Hepatocyte (in vitro differentiated cells): ENCODE data around the gene LRRC23. TPM values are rescaled to one million over a fixed set of nuclear protein-coding genes. Genes with fewer than 3 reads are reported as not detected.

Experiments
- DNase-seq: peaks from one replicate; pipeline ENCODE4 v3.0.0-alpha.2; 2016; ENCODE audit warnings: low spot score
- H2AFZ ChIP-seq: fragments of 200-600 bp; sonication (generic); 2 replicates; pipeline ENCODE4 v1.6.0; 2016; ENCODE audit warnings: antibody characterized with exemption, mild to moderate bottlenecking
- H3K27ac ChIP-seq: fragments of 200-600 bp; sonication (generic); 2 replicates; pipeline ENCODE4 v1.5.1; 2016; ENCODE audit warnings: mild to moderate bottlenecking
- H3K27me3 ChIP-seq: fragments of 200-600 bp; sonication (generic); 2 replicates; pipeline ENCODE4 v1.6.1; 2016
- H3K36me3 ChIP-seq: fragments of 200-600 bp; sonication (generic); replicated peaks from 2 replicates; pipeline ENCODE4 v1.5.1; 2016; ENCODE audit warnings: low read depth; ENCODE audit not compliant: insufficient read depth
- H3K4me1 ChIP-seq: fragments of 200-600 bp; sonication (generic); 2 replicates; pipeline ENCODE4 v1.5.1; 2016; ENCODE audit warnings: mild to moderate bottlenecking, moderate library complexity; ENCODE audit not compliant: insufficient read depth
- H3K4me2 ChIP-seq: fragments of 200-600 bp; sonication (generic); 2 replicates; pipeline ENCODE4 v1.6.0; 2016
- H3K4me3 ChIP-seq: fragments of 200-600 bp; sonication (generic); 2 replicates; pipeline ENCODE4 v1.5.1; 2016; ENCODE audit warnings: mild to moderate bottlenecking
- H3K79me2 ChIP-seq: fragments of 200-600 bp; sonication (generic); 2 replicates; pipeline ENCODE4 v1.6.0; 2017; ENCODE audit warnings: mild to moderate bottlenecking
- H3K9me2 ChIP-seq: fragments of 200-600 bp; sonication (generic); replicated peaks from 2 replicates; pipeline ENCODE4 v1.6.0; 2017; ENCODE audit warnings: mild to moderate bottlenecking; ENCODE audit not compliant: insufficient read depth
- H3K9me3 ChIP-seq: fragments of 200-600 bp; sonication (generic); 2 replicates; pipeline ENCODE4 v1.5.1; 2016; ENCODE audit warnings: low read depth, mild to moderate bottlenecking
- H4K20me1 ChIP-seq: fragments of 200-600 bp; sonication (generic); 2 replicates; pipeline ENCODE4 v1.6.0; 2016; ENCODE audit warnings: mild to moderate bottlenecking; ENCODE audit not compliant: insufficient read depth, poor library complexity, severe bottlenecking
- CTCF ChIP-seq: fragments of 200-600 bp; sonication (generic); IDR thresholded peaks from 2 replicates; pipeline ENCODE4 v1.5.1; 2016; ENCODE audit warnings: antibody characterized with exemption, mild to moderate bottlenecking; ENCODE audit not compliant: poor library complexity
- EZH2 ChIP-seq: fragments of 200-600 bp; sonication (generic); IDR thresholded peaks from 2 replicates; pipeline ENCODE4 v1.6.1; 2016; ENCODE audit warnings: antibody characterized with exemption, mild to moderate bottlenecking, borderline replicate concordance
- EZH2phosphoT487 ChIP-seq: fragments of 200-600 bp; sonication (generic); IDR thresholded peaks from one replicate; pipeline ENCODE4 v1.6.1; 2018; ENCODE audit warnings: antibody characterized with exemption, mild to moderate bottlenecking, low read depth, moderate library complexity; ENCODE audit not compliant: unreplicated experiment, severe bottlenecking
- WGBS: methylation state at CpG from one replicate; pipeline ENCODE4 v1.1.6; 2016; ENCODE audit warnings: low lambda C conversion rate; ENCODE audit errors: missing lambda C conversion rate; 5-methylcytosine and 5-hydroxymethylcytosine counted together
- polyA plus RNA-seq: library from polyadenylated mRNA; unstranded; fragments of >200 nt; fragmentation: Nextera tagmentation; extraction: Ambion mirVana; gene quantifications from 2 replicates; pipeline ENCODE4 v1.2.1, GENCODE V29; 2016
- total RNA-seq: library from RNA; depleted of rRNA; stranded (reverse); fragments of >200 nt; gene quantifications from 2 replicates; pipeline ENCODE4 v1.2.3, GENCODE V29; 2014

The LRRC23 gene
- total and polyA plus RNA-seq, 2 experiments from 2014 or later, result 8.2 to 12.9 TPM

GRCh38 chr12:6959058-6959804 is 54.6 kb downstream of the LRRC23 start:
- Histone ChIP-seq H4K20me1 (no peaks in the 10 kb centered on the region), H3K4me2 (no peak overlapping the region), H3K27ac (no peak overlapping the region), H3K9me2 (no peaks in the 10 kb centered on the region), H3K4me1 (peaks cover 10% of the 10 kb centered on the region), H2AFZ (no peak overlapping the region), H3K36me3 (no peaks in the 10 kb centered on the region), H3K79me2 (peaks cover 11% of the 10 kb centered on the region), H3K27me3 (no peaks in the 10 kb centered on the region), H3K4me3 (no peak overlapping the region), H3K9me3 (no peaks in the 10 kb centered on the region)
- DNase-seq, result no peak
- WGBS, result 90% methylated on average over 20 of the region's 24 CpGs
- TF ChIP-seq CTCF (no peak), EZH2phosphoT487 (no peak), EZH2 (no peak)

DNA sequence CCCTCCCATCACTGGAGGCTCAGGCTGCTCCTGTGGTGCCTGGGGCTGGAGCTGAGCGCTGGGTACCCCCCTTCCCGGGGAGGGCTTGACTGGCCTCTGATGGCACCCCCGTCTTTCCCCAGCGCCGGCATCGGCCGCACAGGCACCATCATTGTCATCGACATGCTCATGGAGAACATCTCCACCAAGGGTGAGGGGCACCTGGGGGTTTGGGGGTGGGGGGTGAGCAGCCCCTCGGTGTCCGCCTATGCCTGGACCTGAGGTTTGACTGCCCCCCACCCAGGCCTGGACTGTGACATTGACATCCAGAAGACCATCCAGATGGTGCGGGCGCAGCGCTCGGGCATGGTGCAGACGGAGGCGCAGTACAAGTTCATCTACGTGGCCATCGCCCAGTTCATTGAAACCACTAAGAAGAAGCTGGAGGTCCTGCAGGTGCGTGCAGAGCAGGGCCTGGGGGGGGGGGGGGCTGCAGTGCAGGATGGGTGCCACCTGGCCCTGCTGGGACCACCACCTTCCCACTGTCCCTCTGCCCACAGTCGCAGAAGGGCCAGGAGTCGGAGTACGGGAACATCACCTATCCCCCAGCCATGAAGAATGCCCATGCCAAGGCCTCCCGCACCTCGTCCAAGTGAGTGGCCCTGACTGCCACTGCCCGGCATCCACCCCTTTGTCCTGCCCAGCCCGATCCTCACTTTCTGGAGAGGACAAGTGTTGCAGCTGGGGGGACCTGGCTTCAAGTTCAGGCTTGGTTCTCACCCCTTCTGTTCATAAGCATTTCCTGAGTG is 55.4 kb downstream of the LRRC23 start:
- TF ChIP-seq CTCF (no peak), EZH2phosphoT487 (no peak), EZH2 (no peak)
- 94% methylated on average over 25 of the region's 26 CpGs for WGBS
- DNase-seq, result no peak
- Histone ChIP-seq H3K79me2 (peaks cover 18% of the 10 kb centered on the region), H4K20me1 (no peaks in the 10 kb centered on the region), H3K4me1 (peaks cover 10% of the 10 kb centered on the region), H3K27me3 (no peaks in the 10 kb centered on the region), H3K36me3 (no peaks in the 10 kb centered on the region), H3K4me3 (no peak overlapping the region), H2AFZ (no peak overlapping the region), H3K9me3 (no peaks in the 10 kb centered on the region), H3K9me2 (no peaks in the 10 kb centered on the region), H3K27ac (no peak overlapping the region), H3K4me2 (no peak overlapping the region)

- Histone ChIP-seq H3K79me2 (peaks cover 18% of the 10 kb centered on the region), H3K9me2 (no peaks in the 10 kb centered on the region), H3K4me3 (no peak overlapping the region), H3K4me1 (peaks cover 15% of the 10 kb centered on the region), H4K20me1 (no peaks in the 10 kb centered on the region), H3K4me2 (peak overlapping the region; percentile 84), H3K36me3 (no peaks in the 10 kb centered on the region), H2AFZ (no peak overlapping the region), H3K27ac (peak overlapping the region; percentile 100), H3K9me3 (no peaks in the 10 kb centered on the region), H3K27me3 (no peaks in the 10 kb centered on the region)
- no peak for DNase-seq
- TF ChIP-seq EZH2, result no peak
- no peak for TF ChIP-seq EZH2phosphoT487
- peak; percentile 9 for TF ChIP-seq CTCF
- WGBS, result 91% methylated on average over 13 of the region's 13 CpGs
Measured at GRCh38 chr12:6960593-6961277, 56.1 kb downstream of the LRRC23 start.
